Brain microvascular endothelial cell (primary cell): ENCODE data around the gene RAB8B.

Experiments used
- DNase-seq: peaks from one replicate; pipeline ENCODE4 v3.0.0-alpha.2; 2020
- H3K27ac ChIP-seq: fragments of 250-450 bp; sonication (Bioruptor Pico); 2 replicates; pipeline ENCODE4 v1.5.1; 2020; ENCODE audit warnings: mild to moderate bottlenecking, moderate library complexity
- H3K27me3 ChIP-seq: fragments of 250-450 bp; sonication (Bioruptor Pico); replicated peaks from 2 replicates; pipeline ENCODE4 v1.5.1; 2020; ENCODE audit warnings: mild to moderate bottlenecking
- H3K36me3 ChIP-seq: fragments of 250-450 bp; sonication (Bioruptor Pico); replicated peaks from 2 replicates; pipeline ENCODE4 v1.5.1; 2020; ENCODE audit warnings: mild to moderate bottlenecking
- H3K4me3 ChIP-seq: 2 replicates; pipeline ENCODE4 v1.5.1; 2011; ENCODE audit warnings: low read depth, mild to moderate bottlenecking, control low read depth, low read length, moderate library complexity
- CTCF ChIP-seq: IDR thresholded peaks from 2 replicates; pipeline ENCODE4 v1.5.1; 2011; ENCODE audit warnings: low read depth, mild to moderate bottlenecking, moderate library complexity, low read length, control low read depth, inconsistent platforms; ENCODE audit errors: missing control alignments
- in situ Hi-C: cut with HindIII; loops from 2 replicates; pipeline ENCODE4 v1.10.0; 2017; ENCODE audit warnings: low sequenced_read_pairs, low pct_ligation_motif_present

Gene RAB8B

GRCh38 chr15:63308491-63308890, 119.1 kb downstream of the RAB8B start:
- H3K4me3 ChIP-seq: no peak overlapping the region
- no peak for DNase-seq
- no peak for TF ChIP-seq CTCF
- in situ Hi-C loops: no loop called here
- peaks cover 7% of the 10 kb centered on the region for H3K36me3 ChIP-seq
- no peaks in the 10 kb centered on the region for H3K27me3 ChIP-seq
- no peak overlapping the region for H3K27ac ChIP-seq

GRCh38 chr15:63308947-63309346, 119.5 kb downstream of the RAB8B start:
- DNase-seq: no peak
- no peak overlapping the region for H3K27ac ChIP-seq
- H3K36me3 ChIP-seq: peaks cover 7% of the 10 kb centered on the region
- no peak for TF ChIP-seq CTCF
- no peak overlapping the region for H3K4me3 ChIP-seq
- in situ Hi-C loops: no loop called here
- no peaks in the 10 kb centered on the region for H3K27me3 ChIP-seq

GRCh38 chr15:63310646-63311045, 121.2 kb downstream of the RAB8B start:
- Histone ChIP-seq H3K4me3 (no peak overlapping the region), H3K36me3 (peaks cover 6% of the 10 kb centered on the region), H3K27me3 (no peaks in the 10 kb centered on the region), H3K27ac (no peak overlapping the region)
- TF ChIP-seq CTCF: no peak
- DNase-seq: no peak
- in situ Hi-C loops: no loop called here

GRCh38 chr15:63312286-63312685, 122.9 kb downstream of the RAB8B start:
- in situ Hi-C loops: no loop called here
- no peak overlapping the region for H3K4me3 ChIP-seq
- no peak for DNase-seq
- no peaks in the 10 kb centered on the region for H3K36me3 ChIP-seq
- no peaks in the 10 kb centered on the region for H3K27me3 ChIP-seq
- no peak for TF ChIP-seq CTCF
- H3K27ac ChIP-seq: no peak overlapping the region

- in situ Hi-C loops: no loop called here
- Histone ChIP-seq H3K4me3 (no peak overlapping the region), H3K36me3 (no peaks in the 10 kb centered on the region), H3K27ac (no peak overlapping the region), H3K27me3 (no peaks in the 10 kb centered on the region)
- no peak for TF ChIP-seq CTCF
- DNase-seq: no peak
Measured at GRCh38 chr15:63313825-63314224, 124.4 kb downstream of the RAB8B start.

- Histone ChIP-seq H3K4me3 (no peak overlapping the region), H3K27me3 (no peaks in the 10 kb centered on the region), H3K36me3 (no peaks in the 10 kb centered on the region), H3K27ac (no peak overlapping the region)
- TF ChIP-seq CTCF: no peak
- in situ Hi-C loops: no loop called here
- no peak for DNase-seq
Measured at GRCh38 chr15:63314409-63314808, 125.0 kb downstream of the RAB8B start.
